CD4-positive, alpha-beta T cell treated with Interleukin-1 beta for 1 hour (primary cell): ENCODE measurements around the gene PAIP1.
"Not testable (repeated sequence)": the region's sequence is repeated elsewhere in the genome, so short reads cannot be mapped to it uniquely, and the experiment has no call there.

Experiments used
- DNase-seq, 2 donors: peaks; one replicate each; pipeline ENCODE4 v3.0.0-alpha.2; 2020 to 2022

Gene PAIP1

DNA sequence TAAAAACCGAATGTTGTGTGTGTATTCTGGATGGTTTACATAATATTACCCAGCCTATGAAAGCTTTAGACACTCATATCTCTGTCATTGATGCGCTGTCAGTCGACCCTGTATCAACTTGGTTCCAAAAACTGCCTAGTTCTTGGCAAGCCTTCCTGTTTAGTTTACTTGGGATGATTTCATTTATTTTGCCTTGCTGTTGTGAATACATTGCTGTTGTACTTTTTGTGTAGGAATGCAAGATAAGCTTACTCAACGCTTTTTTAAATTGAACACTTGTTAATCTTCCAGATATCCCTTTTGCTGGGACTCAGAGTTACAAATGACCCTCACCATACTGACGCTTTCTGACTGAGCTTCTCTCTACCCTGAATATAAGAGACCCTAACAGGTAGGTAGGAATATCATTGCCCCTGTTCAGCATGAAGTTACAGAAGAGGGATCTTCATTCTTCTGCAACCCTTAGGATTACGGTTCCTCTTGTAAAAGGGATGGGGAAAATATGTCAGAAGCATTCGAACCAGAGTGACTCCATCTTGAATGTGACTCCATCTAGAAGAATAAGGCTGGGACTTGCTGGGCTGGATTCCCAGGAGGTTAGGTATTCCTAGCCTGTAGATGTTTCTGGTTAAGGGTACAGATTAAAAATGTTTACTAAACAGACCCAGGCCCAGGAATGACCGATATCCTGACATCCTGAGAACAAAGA lies 13.7 kb upstream of the PAIP1 start:
- no peak for DNase-seq

GRCh38 chr5:43569236-43569746 lies 12.4 kb upstream of the PAIP1 start:
- DNase-seq, result no peak

GRCh38 chr5:43567967-43568366 lies 11.1 kb upstream of the PAIP1 start:
- no peak for DNase-seq

- no peak for DNase-seq
Measured at GRCh38 chr5:43565043-43565442, 8.2 kb upstream of the PAIP1 start.

DNA sequence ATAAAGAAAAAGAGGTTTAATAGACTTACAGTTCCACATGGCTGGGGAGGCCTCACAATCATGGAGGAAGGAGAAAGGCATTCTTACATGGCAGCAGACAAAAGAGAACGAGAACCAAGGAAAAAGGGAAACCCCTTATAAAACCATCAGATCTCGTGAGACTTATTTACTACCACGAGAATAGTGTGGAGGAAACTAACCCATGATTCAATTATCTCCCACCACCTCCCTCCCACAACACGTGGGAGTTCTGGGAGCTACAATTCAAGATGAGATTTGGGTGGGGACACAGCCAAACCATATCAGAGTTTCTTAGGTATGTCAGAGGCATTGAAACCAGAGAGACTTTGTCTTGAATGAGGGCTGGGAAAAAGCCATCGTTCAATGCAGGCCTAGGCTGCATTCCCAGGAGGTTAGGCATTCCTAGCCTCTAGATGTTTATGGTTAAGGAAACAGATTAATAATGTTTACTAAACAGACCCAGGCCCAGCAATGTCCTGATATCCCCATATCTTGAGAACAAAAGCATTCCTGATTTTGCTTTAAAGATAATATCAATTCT lies 7.5 kb upstream of the PAIP1 start:
- DNase-seq, result no peak

DNA sequence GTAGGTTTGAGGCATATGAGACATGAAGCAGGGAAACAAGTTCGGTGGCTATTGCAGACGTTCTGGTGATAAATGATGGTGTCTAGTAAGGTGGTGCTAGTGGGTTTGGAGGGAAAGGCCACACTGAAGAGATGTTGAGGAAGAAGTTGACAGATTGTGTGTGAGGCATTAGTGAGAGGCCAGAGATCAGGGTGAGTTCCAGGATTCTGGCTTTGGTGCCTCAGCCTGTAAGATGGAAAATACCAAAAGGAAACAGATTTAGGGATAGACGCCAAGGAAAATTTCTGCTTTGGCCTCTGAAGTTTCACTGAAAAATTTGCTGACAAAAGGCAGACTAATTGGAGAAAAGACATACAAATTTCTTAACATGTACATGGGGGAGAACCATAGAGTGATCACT lies 6.4 kb upstream of the PAIP1 start:
- no peak for DNase-seq

- DNase-seq, result no peak
Measured at GRCh38 chr5:43561356-43561755, 4.5 kb upstream of the PAIP1 start.

DNA sequence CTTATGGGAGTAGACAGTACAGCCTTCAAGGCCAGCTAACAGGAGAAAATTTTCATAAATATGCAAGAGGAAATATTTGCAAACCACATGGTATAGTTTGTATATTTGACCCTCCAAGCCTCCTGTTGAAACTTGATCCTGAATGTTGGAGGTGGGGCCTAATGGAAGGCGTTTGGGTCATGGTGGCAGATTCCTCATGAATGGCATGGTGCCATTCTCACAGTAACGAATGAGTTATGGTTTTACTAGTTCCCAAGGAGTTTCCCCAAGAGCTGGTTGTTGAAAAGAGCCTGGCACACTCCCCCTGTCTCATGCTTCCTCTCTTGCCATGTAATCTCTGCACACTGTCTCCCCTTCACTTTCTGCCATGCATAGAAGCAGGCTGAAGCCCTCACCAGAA lies 3.3 kb upstream of the PAIP1 start:
- DNase-seq, result no peak

DNA sequence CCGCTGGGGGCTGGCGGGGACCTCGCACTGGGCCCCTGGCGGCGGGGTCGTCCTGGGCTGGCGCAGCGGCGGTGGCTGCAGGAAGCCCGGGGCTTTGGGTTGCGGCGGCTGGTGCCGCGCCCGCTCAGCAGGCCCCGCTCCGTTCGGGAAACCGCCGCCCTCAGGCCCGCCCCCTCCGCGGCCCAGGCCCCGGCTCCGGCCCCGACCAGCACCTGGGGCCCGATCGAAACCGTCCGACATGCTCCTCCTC lies 345 bp downstream of the PAIP1 start:
- DNase-seq, result not testable (repeated sequence)

- DNase-seq, result peak in 1 of 2 donors; percentile 48
Measured at GRCh38 chr5:43555895-43556606, 826 bp downstream of the PAIP1 start.

GRCh38 chr5:43554497-43554896 lies 2.4 kb downstream of the PAIP1 start:
- no peak for DNase-seq

GRCh38 chr5:43553381-43553780 lies 3.5 kb downstream of the PAIP1 start:
- DNase-seq, result no peak

- DNase-seq, result no peak
Measured at GRCh38 chr5:43551731-43552130, 5.1 kb downstream of the PAIP1 start.

DNA sequence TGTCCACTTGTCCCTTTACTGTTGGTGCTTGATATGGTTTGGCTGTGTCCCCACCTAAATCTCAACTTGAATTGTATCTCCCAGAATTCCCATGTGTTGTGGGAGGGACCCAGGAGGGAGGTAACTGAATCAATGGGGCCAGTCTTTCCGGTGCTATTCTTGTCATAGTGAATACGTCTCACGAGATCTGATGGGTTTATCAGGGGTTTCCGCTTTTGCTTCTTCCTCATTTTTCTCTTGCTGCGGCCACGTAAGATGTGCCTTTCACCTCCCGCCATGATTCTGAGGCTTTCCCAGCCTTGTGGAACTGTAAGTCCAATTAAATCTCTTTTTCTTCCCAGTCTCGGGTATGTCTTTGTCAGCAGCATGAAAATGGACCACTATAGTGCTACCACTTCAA lies 7.6 kb downstream of the PAIP1 start:
- DNase-seq, result not testable (repeated sequence)

DNA sequence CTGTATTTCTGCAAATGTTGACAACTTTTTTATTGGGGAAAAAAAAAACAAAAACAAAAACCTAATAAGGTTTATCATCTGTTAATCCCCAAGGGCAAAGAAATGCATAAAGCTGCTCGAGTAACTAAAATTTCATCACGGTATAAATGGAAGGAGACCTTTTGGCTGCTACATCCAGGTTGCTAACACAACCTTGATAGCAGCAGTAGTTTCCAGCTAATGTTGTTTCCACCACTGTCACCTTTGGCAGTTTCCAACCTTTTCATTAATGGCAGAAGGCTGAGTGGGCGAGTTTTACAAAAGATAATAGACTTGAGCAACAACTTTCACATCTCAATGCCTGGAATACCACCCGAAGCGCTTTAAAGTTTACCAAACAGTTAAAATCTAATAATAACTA lies 8.5 kb downstream of the PAIP1 start:
- no peak for DNase-seq

- DNase-seq, result no peak
Measured at GRCh38 chr5:43547532-43547931, 9.3 kb downstream of the PAIP1 start.

DNA sequence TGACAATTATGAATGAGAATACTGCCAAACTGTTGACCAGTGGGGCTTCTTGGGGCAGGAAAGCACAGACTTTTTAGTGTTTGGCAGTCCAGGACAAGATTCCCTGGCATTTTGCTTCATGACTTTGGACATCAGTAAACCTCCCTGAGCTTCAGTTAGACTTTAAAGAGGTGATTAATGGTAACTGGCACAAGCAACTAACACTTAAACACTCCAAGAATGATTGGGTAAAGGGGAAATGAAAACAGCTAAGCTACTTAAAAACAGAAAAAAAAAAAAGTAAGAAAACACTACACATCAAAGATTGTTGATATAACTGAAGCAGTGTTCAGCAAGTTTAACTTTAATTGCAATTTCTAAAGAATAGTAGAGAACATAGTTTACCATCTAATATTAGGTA lies 13.4 kb downstream of the PAIP1 start:
- no peak for DNase-seq

DNA sequence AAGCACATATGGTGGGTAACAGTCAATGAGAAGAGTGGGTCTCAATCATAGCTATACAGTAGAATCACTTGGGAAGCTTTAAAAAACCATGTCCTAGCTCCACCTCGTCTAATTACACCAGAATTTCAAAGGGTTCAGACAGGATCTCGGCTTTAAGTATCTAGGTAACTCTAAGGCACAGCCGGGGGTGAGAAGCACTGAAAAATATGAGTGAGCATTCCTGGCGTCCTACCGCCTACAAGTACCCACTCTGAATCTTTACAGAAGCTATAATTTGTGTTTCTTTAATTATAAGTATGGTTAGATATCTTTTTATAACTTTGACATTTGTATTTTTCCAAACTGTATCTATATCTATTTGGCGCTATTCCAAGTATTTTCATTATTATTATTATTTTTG lies 16.1 kb downstream of the PAIP1 start:
- no peak for DNase-seq

DNA sequence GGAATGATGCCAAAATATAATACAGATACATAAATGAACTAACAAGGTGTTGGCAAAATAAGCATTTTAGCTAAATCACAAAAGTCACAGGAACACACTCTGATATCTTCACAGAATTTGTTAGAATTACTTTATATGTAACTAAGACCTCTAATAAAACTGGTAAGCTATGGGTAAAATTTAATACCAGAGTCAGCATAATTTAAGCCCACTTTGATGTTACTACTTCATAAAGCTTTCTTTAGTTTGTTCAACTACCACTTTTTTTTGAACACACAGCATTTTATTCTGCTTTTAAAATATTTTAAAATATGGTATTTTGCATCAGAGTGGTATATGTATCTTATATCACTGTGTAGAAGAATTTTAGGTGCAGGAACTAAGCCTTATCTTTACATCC lies 19.9 kb downstream of the PAIP1 start:
- no peak for DNase-seq

DNA sequence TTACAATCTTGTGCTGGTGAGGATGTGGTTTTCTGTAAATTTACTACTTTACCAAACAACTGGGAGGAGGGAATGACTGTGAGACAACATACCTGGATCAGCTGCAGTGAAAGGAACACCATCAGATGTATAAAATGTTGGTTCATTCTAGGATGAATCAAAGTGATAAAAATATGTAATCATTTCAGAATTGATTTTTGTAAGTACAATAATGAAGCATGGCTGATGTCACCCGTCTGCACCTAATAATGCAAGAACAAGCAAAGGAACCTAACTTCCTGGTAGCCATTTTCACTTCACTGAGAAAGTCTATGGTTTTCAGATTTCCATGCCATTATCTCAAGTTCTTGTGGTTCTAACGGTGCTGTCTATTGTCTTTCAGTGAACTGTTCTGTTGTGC lies 23.2 kb downstream of the PAIP1 start:
- DNase-seq, result no peak

GRCh38 chr5:43530648-43531047 lies 26.2 kb downstream of the PAIP1 start:
- no peak for DNase-seq

- no peak for DNase-seq
Measured at GRCh38 chr5:43523662-43524072, 33.2 kb downstream of the PAIP1 start.

- DNase-seq, result no peak
Measured at GRCh38 chr5:43520615-43521014, 36.3 kb downstream of the PAIP1 start.

GRCh38 chr5:43515678-43516048 lies 41.2 kb downstream of the PAIP1 start:
- no peak for DNase-seq
